NCI-H1930 (cell line): Measurements from ENCODE around the gene SRGAP2C.
"Not testable (repeated sequence)": the region's sequence is repeated elsewhere in the genome, so short reads cannot be mapped to it uniquely, and the experiment has no call there.

Experiments used
- DNase-seq, 2 experiments: peaks; one replicate each; lab custom pipeline; 2025; lab: John Stamatoyannopoulos, UW

The SRGAP2C gene

GRCh38 chr1:121433517-121433916 is 248.7 kb downstream of the SRGAP2C start:
- DNase-seq: not testable (repeated sequence)

- DNase-seq: not testable (repeated sequence)
These were observed 254.1 kb downstream of the SRGAP2C start for GRCh38 chr1:121438862-121439261.

GRCh38 chr1:121440993-121441392 is 256.2 kb downstream of the SRGAP2C start:
- DNase-seq: no peak
